Dendritic cell treated with granulocyte-macrophage colony-stimulating factor and Interleukin-4, amounts not matched to agents 40 ng/mL and 50 ng/mL, for 4 days (primary cell): ENCODE measurements around the gene CRYGN.

Experiments used
- H3K27ac Mint-ChIP-seq: one replicate; pipeline ENCODE4 v1.8.0; 2022; ENCODE audit warnings: mild to moderate bottlenecking, mixed read lengths
- H3K27me3 Mint-ChIP-seq: one replicate; pipeline ENCODE4 v1.8.0; 2022; ENCODE audit warnings: mild to moderate bottlenecking, mixed read lengths
- H3K36me3 Mint-ChIP-seq: one replicate; pipeline ENCODE4 v1.8.0; 2022; ENCODE audit warnings: low read depth, mixed read lengths
- H3K4me1 Mint-ChIP-seq: one replicate; pipeline ENCODE4 v1.8.0; 2022; ENCODE audit warnings: low read depth, mixed read lengths
- H3K4me3 Mint-ChIP-seq: one replicate; pipeline ENCODE4 v1.8.0; 2022; ENCODE audit warnings: mild to moderate bottlenecking, moderate library complexity, mixed read lengths
- H3K9me3 Mint-ChIP-seq: one replicate; pipeline ENCODE4 v1.8.0; 2022; ENCODE audit warnings: mixed read lengths
- intact Hi-C: fragments of 100-400 bp; cut with micrococcal nuclease; formaldehyde crosslinking; loops from one replicate; pipeline ENCODE4 v1.15.0; 2022

Gene CRYGN

DNA sequence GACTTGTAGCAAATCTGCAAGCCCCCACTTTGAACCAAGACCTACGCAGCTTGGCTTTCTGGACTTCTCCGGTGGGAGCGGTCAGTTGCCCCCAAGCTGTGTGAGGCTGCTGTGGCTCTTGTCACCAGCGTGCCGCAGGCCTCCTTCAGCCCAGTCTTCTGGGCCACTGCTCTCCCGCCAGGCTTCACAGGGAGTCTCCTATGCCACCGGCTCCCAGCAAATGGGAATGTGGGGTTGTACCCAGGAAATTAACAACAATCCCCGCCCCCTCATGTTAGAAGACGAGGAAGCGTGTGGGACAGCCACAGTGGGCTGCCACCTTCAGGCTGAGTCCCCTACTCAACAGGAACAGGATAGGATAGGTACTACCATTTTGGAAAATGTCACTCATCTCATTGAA is 34.4 kb downstream of the CRYGN start:
- no peaks in the 10 kb centered on the region for H3K9me3 Mint-ChIP-seq
- no peak overlapping the region for H3K27ac Mint-ChIP-seq
- peaks cover 51% of the 10 kb centered on the region for H3K4me1 Mint-ChIP-seq
- H3K4me3 Mint-ChIP-seq = no peak overlapping the region
- H3K36me3 Mint-ChIP-seq = no peaks in the 10 kb centered on the region
- intact Hi-C loops = no loop called here
- peaks cover 64% of the 10 kb centered on the region for H3K27me3 Mint-ChIP-seq

DNA sequence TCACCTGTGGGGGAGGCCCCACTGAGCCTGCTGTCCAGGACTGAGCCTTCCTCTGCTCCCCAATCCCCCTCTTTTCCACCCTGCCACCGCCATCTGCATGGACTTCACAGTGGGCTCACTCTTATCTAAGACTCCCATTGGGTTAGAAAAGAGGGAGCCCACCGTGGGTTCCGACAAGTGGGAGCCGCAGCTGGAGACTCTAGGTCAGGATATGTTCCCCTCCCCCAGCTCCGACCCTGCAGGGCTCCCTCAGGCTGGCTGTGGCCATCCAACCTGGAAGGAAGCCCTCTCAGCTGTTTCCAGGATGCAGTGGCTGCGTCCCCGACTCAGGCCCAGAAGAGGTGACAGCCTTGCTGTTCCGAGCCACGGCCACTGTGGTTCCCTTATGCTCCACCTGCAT is 34.9 kb downstream of the CRYGN start:
- Mint-ChIP-seq H3K27me3 (peaks cover 63% of the 10 kb centered on the region), H3K27ac (no peak overlapping the region), H3K4me1 (peaks cover 47% of the 10 kb centered on the region), H3K4me3 (no peak overlapping the region), H3K36me3 (no peaks in the 10 kb centered on the region), H3K9me3 (no peaks in the 10 kb centered on the region)
- intact Hi-C loops = no loop called here

DNA sequence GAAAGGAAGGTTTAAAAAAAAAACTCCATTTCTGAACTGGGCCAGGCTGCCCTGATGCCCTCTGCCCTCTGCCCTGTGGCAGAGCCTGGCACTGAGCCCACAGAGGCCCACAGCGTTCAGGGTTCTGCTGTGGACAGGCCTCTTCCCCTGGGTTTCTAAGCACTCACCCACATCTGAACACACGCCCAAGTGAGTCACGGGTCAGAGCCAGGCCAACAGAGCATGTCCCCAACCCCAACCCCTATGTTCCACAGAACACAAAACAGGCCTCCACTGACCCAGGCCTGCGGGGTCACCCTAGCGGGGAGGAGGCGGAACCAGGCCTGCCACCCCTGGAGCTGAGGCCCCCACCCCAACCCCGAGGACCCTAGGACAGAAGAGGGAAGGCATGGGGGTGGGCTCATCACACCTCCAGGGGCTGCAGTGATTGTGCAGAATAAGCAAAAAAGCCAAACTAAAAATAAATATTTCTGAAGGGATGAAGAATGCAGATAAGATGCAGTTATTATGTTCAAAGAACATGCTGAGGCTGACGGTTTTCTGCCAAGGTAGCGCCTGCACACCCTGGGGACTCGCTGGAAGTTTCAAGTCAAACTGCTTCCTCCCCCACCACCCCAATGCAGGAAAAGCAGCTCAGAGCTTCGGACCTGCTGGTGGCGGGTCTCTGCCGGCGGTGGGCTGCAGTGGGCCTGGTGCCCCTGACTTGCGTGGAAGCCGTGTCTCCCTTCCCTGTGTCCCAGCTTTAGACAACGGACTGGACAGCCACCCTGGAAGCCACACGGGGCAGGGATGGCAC is 35.5 kb downstream of the CRYGN start:
- no peak overlapping the region for H3K27ac Mint-ChIP-seq
- peaks cover 62% of the 10 kb centered on the region for H3K27me3 Mint-ChIP-seq
- peaks cover 47% of the 10 kb centered on the region for H3K4me1 Mint-ChIP-seq
- H3K4me3 Mint-ChIP-seq = no peak overlapping the region
- no peaks in the 10 kb centered on the region for H3K36me3 Mint-ChIP-seq
- intact Hi-C loops = no loop called here
- H3K9me3 Mint-ChIP-seq = no peaks in the 10 kb centered on the region

GRCh38 chr7:151403764-151404163 is 36.2 kb downstream of the CRYGN start:
- intact Hi-C loops = no loop called here
- Mint-ChIP-seq H3K36me3 (no peaks in the 10 kb centered on the region), H3K27me3 (peaks cover 56% of the 10 kb centered on the region), H3K4me1 (peaks cover 42% of the 10 kb centered on the region), H3K27ac (no peak overlapping the region), H3K4me3 (no peak overlapping the region), H3K9me3 (no peaks in the 10 kb centered on the region)

GRCh38 chr7:151402029-151402835 is 37.7 kb downstream of the CRYGN start:
- intact Hi-C loops = no loop called here
- Mint-ChIP-seq H3K9me3 (peaks cover 12% of the 10 kb centered on the region), H3K4me3 (no peak overlapping the region), H3K36me3 (no peaks in the 10 kb centered on the region), H3K27me3 (peaks cover 42% of the 10 kb centered on the region), H3K27ac (no peak overlapping the region), H3K4me1 (peaks cover 44% of the 10 kb centered on the region)

DNA sequence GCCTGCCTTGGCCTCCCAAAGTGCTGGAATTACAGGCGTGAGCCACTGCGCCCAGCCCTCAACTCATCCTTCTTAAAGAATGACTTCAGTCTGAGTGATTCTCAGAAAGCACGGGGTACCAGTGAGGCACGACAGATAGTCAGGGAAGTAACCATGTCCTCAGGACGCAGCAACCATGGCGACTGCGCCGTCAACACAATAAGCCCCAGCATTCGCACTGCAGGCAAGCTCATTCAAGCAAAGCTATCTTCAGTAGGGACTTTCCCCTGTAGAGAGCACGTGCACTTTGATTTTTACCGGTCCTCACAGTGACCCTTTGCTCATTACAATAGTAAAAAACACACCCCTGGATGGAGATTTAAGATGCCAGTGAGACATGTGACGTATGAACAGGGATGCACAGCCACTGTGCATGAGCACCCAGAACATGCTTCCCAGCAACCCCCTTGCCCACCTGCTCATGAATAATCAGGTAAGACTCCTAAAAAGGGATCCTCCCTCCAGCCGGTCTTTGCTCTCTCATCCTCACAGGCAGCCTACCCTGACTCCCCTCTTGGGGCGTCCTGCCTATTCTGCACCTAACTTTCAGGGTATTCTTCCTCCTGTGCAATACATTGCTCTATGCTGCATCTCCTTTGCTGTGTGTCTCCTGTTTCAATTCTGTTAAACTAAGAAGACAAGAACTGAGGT is 39.2 kb downstream of the CRYGN start:
- intact Hi-C loops = no loop called here

GRCh38 chr7:151399906-151400305 is 40.0 kb downstream of the CRYGN start:
- H3K36me3 Mint-ChIP-seq = no peaks in the 10 kb centered on the region
- H3K9me3 Mint-ChIP-seq = peaks cover 14% of the 10 kb centered on the region
- no peak overlapping the region for H3K4me3 Mint-ChIP-seq
- peaks cover 27% of the 10 kb centered on the region for H3K27me3 Mint-ChIP-seq
- no peak overlapping the region for H3K27ac Mint-ChIP-seq
- peaks cover 33% of the 10 kb centered on the region for H3K4me1 Mint-ChIP-seq
- intact Hi-C loops = no loop called here

More for the DNA sequence above, 39.2 kb downstream of the CRYGN start:
- H3K9me3 Mint-ChIP-seq = peaks cover 14% of the 10 kb centered on the region
- H3K27ac Mint-ChIP-seq = no peak overlapping the region
- peaks cover 32% of the 10 kb centered on the region for H3K27me3 Mint-ChIP-seq
- no peak overlapping the region for H3K4me3 Mint-ChIP-seq
- peaks cover 42% of the 10 kb centered on the region for H3K4me1 Mint-ChIP-seq
- no peaks in the 10 kb centered on the region for H3K36me3 Mint-ChIP-seq

- peaks cover 27% of the 10 kb centered on the region for H3K4me1 Mint-ChIP-seq
Measured at GRCh38 chr7:151399305-151399601, 40.7 kb downstream of the CRYGN start.

DNA sequence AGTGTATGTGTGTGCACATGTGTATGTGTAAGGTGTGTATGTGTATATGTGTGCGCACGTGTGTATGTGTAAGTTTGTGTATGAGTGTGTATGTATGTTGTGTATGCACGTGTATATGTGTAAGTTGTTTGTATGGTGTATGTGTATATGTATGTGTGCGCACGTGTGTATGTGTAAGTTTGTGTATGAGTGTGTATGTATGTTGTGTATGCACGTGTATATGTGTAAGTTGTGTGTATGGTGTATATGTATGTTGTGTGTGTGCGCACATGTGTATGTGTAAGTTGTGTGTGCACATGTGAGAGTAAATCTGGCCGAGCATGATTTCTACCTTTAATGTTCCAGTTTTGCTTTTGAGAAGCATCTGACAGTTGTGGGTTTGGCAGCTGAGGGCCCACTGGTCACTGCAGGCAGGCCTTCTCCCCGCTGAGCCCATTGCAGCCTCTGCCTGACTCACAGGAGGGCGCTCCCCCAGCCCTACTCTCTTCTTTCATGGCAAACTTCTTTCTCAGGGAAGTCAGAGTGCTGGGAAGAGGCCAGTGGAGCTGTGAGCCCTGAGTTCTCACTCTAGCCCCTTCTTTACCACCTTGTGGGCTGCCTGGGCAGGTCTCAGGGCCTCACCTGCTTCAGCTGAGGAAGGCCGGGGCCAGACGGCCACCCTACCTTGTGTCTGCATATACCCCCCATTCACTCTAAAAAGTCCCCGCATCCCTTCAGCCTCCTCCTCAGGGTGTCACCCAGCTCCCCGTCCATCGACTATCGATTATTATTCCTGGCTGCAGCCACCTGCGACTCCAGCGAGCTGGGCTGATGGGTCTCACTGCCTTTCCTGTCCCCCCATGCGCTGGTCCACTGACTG is 41.3 kb downstream of the CRYGN start:
- peaks cover 14% of the 10 kb centered on the region for H3K9me3 Mint-ChIP-seq
- intact Hi-C loops = no loop called here
- no peak overlapping the region for H3K4me3 Mint-ChIP-seq
- peaks cover 35% of the 10 kb centered on the region for H3K27me3 Mint-ChIP-seq
- no peaks in the 10 kb centered on the region for H3K36me3 Mint-ChIP-seq
- H3K4me1 Mint-ChIP-seq = peaks cover 21% of the 10 kb centered on the region
- no peak overlapping the region for H3K27ac Mint-ChIP-seq

More at GRCh38 chr7:151399305-151399601, 40.7 kb downstream of the CRYGN start:
- H3K36me3 Mint-ChIP-seq = no peaks in the 10 kb centered on the region
- no peak overlapping the region for H3K27ac Mint-ChIP-seq
- H3K27me3 Mint-ChIP-seq = peaks cover 30% of the 10 kb centered on the region
- H3K4me3 Mint-ChIP-seq = no peak overlapping the region
- intact Hi-C loops = no loop called here
- H3K9me3 Mint-ChIP-seq = peaks cover 14% of the 10 kb centered on the region

DNA sequence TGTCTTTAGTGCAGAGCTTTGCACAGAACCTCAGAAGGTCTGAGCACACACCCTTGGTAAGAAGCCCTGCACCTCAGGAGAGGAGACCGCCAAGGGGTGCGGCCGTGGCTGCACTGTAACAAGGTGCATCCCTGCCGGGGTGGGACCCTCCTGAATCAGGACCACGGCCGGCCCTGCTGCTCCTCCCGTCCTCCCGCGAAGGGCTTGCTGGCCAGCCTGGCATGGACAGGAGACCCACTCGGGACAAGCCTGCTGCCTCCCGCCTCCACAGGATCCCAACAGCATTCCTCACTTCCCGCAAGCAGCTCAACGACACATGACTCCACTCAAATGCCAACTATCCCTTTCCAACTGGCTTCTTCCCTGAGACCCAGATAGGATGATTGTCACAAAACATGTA is 42.9 kb downstream of the CRYGN start:
- Mint-ChIP-seq H3K27ac (peak overlapping the region; percentile 35), H3K4me1 (peaks cover 17% of the 10 kb centered on the region), H3K27me3 (peaks cover 46% of the 10 kb centered on the region), H3K9me3 (peaks cover 14% of the 10 kb centered on the region), H3K4me3 (no peak overlapping the region), H3K36me3 (no peaks in the 10 kb centered on the region)
- intact Hi-C loops = no loop called here

DNA sequence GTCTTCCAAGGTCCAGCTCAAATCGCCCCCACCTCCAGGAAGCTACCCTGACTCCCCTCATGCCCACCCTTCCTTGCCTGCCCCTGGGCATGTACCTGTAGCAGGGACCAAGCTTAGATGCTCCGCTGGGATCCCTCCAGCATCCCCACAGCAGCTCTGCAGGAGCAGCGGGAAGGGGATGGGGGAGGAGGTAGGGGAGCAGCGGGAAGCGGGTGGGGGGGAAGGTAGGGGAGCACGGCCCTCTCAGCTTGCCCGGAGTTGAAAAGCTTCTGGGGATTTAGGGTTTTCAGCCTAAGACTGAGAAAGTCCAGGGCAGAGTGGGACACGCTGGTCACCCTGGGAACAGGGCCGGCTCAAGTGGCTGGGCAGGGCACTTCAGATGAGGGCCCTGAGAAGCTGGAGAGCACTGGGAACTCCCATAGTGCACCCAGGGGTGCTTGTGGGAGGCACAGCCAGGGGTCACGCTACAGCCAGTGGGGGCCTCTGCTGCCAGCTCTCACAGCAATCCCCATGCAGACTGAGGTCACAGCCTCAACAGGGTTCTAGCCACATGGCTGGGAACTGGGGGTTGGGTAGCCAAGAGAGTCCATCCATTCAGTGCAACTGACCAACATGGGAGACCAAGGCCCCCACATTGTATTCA is 43.5 kb downstream of the CRYGN start:
- H3K4me1 Mint-ChIP-seq = peaks cover 16% of the 10 kb centered on the region
- peaks cover 48% of the 10 kb centered on the region for H3K27me3 Mint-ChIP-seq
- peaks cover 14% of the 10 kb centered on the region for H3K9me3 Mint-ChIP-seq
- intact Hi-C loops = no loop called here
- no peaks in the 10 kb centered on the region for H3K36me3 Mint-ChIP-seq
- no peak overlapping the region for H3K27ac Mint-ChIP-seq
- H3K4me3 Mint-ChIP-seq = no peak overlapping the region

DNA sequence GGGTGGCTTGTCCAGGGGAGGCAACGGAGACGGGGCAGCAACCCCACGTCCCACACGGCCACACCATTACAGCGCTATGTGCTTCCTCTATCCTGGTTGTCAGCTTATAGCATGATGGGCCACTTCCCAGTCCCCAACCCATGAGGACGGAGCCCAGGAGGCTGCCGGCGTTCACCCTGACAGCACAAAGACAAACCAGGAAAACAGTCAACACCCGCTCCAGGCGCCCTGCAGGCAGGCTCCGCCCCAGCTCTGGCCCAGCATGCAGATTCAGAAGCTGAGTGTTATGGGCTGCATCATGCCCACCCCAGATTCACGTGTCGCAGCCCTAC is 44.9 kb downstream of the CRYGN start:
- H3K27ac Mint-ChIP-seq = no peak overlapping the region
- H3K4me3 Mint-ChIP-seq = no peak overlapping the region
- intact Hi-C loops = no loop called here
- peaks cover 50% of the 10 kb centered on the region for H3K27me3 Mint-ChIP-seq
- H3K36me3 Mint-ChIP-seq = no peaks in the 10 kb centered on the region
- H3K9me3 Mint-ChIP-seq = peaks cover 14% of the 10 kb centered on the region
- H3K4me1 Mint-ChIP-seq = peaks cover 30% of the 10 kb centered on the region
